ENCODE measurements around the gene P3H3. TPM values are rescaled to one million over a fixed set of nuclear protein-coding genes. Genes with fewer than 3 reads are reported as not detected.
A peak's percentile ranks its signal among the peaks of the same experiment; 100 is the strongest.

P3H3 gene
- total RNA-seq, 3 donors from 2014 or later: 7.5 to 29.5 (median 10.1) TPM

- no peaks in the 10 kb centered on the region for H3K9me3 ChIP-seq
- intact Hi-C loops (cut with DNase I; ENCODE audit: low total_unique reads): no loop called here
- no peak overlapping the region for H3K4me3 ChIP-seq
- no peak for TF ChIP-seq CTCF (IDR thresholded peaks at IDR 0.05)
- DNase-seq (ENCODE audit: low spot score in 2 of 2): no peak
- H3K27me3 ChIP-seq: no peaks in the 10 kb centered on the region
- H3K36me3 ChIP-seq: no peaks in the 10 kb centered on the region
- no peak overlapping the region for H3K27ac ChIP-seq
- no peaks in the 10 kb centered on the region for H3K4me1 ChIP-seq
Observed at GRCh38 chr12:6786416-6787094, 41.7 kb upstream of the P3H3 start.

GRCh38 chr12:6787309-6787708 lies 40.9 kb upstream of the P3H3 start:
- Histone ChIP-seq H3K27me3 (no peaks in the 10 kb centered on the region), H3K4me3 (no peak overlapping the region), H3K9me3 (no peaks in the 10 kb centered on the region), H3K4me1 (no peaks in the 10 kb centered on the region), H3K27ac (no peak overlapping the region), H3K36me3 (no peaks in the 10 kb centered on the region)
- DNase-seq (ENCODE audit: low spot score in 2 of 2): no peak
- TF ChIP-seq POLR2A (IDR thresholded peaks at IDR 0.05) (no peak), CTCF (IDR thresholded peaks at IDR 0.05) (no peak), POLR2AphosphoS5 (IDR thresholded peaks at IDR 0.05) (no peak)
- intact Hi-C loops (cut with DNase I; ENCODE audit: low total_unique reads): no loop called here

GRCh38 chr12:6788972-6789924 lies 39.0 kb upstream of the P3H3 start, which contains the start of gene CD4:
Gene CD4, plus strand, starts transcription at chr12:6789528. Its CDS starts 10,611 bp downstream, at chr12:6800139.
- no peaks in the 10 kb centered on the region for H3K36me3 ChIP-seq
- no peak for DNase-seq (ENCODE audit: low spot score in 2 of 2)
- TF ChIP-seq POLR2A (IDR thresholded peaks at IDR 0.05) (no peak), POLR2AphosphoS5 (IDR thresholded peaks at IDR 0.05) (no peak), CTCF (IDR thresholded peaks at IDR 0.05) (no peak)
- peak within 1 kb of the TSS; percentile 30 to 44 (median 32) for H3K4me3 ChIP-seq
- no peaks in the 10 kb centered on the region for H3K9me3 ChIP-seq
- intact Hi-C loops (cut with DNase I; ENCODE audit: low total_unique reads): no loop called here
- no peaks in the 10 kb centered on the region for H3K4me1 ChIP-seq
- peak within 1 kb of the TSS; percentile 2 to 66 for H3K27ac ChIP-seq
- H3K27me3 ChIP-seq: no peaks in the 10 kb centered on the region

- H3K4me3 ChIP-seq: peak overlapping the region in 1 of 3 donors; percentile 30
- no peak for DNase-seq (ENCODE audit: low spot score in 2 of 2)
Observed at GRCh38 chr12:6790496-6791150, 37.6 kb upstream of the P3H3 start.

More at GRCh38 chr12:6790496-6791150, 37.6 kb upstream of the P3H3 start:
- no peak for TF ChIP-seq POLR2A (IDR thresholded peaks at IDR 0.05)
- TF ChIP-seq POLR2AphosphoS5 (IDR thresholded peaks at IDR 0.05): no peak
- TF ChIP-seq CTCF (IDR thresholded peaks at IDR 0.05): no peak
- intact Hi-C loops (cut with DNase I; ENCODE audit: low total_unique reads): no loop called here
- H3K27ac ChIP-seq: no peak overlapping the region
- no peaks in the 10 kb centered on the region for H3K9me3 ChIP-seq
- no peaks in the 10 kb centered on the region for H3K27me3 ChIP-seq
- H3K4me1 ChIP-seq: no peaks in the 10 kb centered on the region
- H3K36me3 ChIP-seq: no peaks in the 10 kb centered on the region

Measured in breast epithelium (tissue), 4 donors.